ENCODE data around the gene LONP1. TPM values are rescaled to one million over a fixed set of nuclear protein-coding genes. Genes with fewer than 3 reads are reported as not detected.

LONP1 gene
- total and polyA plus RNA-seq, 9 donors = 25.5 to 77.2 (median 51.4) TPM

- 1% methylated on average over 31 to 59 of the region's 59 CpGs for WGBS, 3 donors
- intact Hi-C loops (cut with DNase I) = loop anchor here in 1 of 4 donors (10.0 kb wide), 1 partner anchor 62 kb away; the partner anchor contains the start of genes SAFB and SAFB2
- Histone ChIP-seq H3K9me3 (no peaks in the 10 kb centered on the region), H3K36me3 (no peaks in the 10 kb centered on the region), H3K4me3 (peak overlapping the region; percentile 65), H3K4me1 (ENCODE audit: insufficient read depth) (peaks cover 11% of the 10 kb centered on the region), H3K27ac (peak overlapping the region; percentile 35 to 81), H3K27me3 (no peaks in the 10 kb centered on the region)
- peak; percentile 96 to 99 (median 98) for DNase-seq
- TF ChIP-seq EP300 (IDR thresholded peaks at IDR 0.05) (no peak), POLR2A (IDR thresholded peaks at IDR 0.05) (peak; percentile 19), CTCF (IDR thresholded peaks at IDR 0.05) (peak; percentile 77 to 85 (median 84))
Observed at GRCh38 chr19:5686647-5687359, 33.1 kb downstream of the LONP1 start.

- TF ChIP-seq POLR2A (IDR thresholded peaks at IDR 0.05) (no peak), EP300 (IDR thresholded peaks at IDR 0.05) (no peak), CTCF (IDR thresholded peaks at IDR 0.05) (no peak)
- Histone ChIP-seq H3K9me3 (no peaks in the 10 kb centered on the region), H3K27ac (peak overlapping the region; percentile 30 to 81), H3K4me3 (peak overlapping the region; percentile 65), H3K36me3 (no peaks in the 10 kb centered on the region), H3K4me1 (ENCODE audit: insufficient read depth) (peaks cover 12% of the 10 kb centered on the region), H3K27me3 (no peaks in the 10 kb centered on the region)
- intact Hi-C loops (cut with DNase I) = loop anchor here in 1 of 4 donors (10.0 kb wide), 1 partner anchor 61 kb away; the partner anchor contains the start of genes SAFB and SAFB2
- WGBS, 3 donors = 21 to 38% (median 31%) methylated on average over 16 of the region's 16 CpGs
- DNase-seq = no peak
Observed at GRCh38 chr19:5686326-5686646, 33.7 kb downstream of the LONP1 start.

GRCh38 chr19:5684694-5685430, 35.1 kb downstream of the LONP1 start:
- intact Hi-C loops (cut with DNase I) = loop anchor here in 1 of 4 donors (10.0 kb wide), 1 partner anchor 60 kb away; the partner anchor contains the start of genes SAFB and SAFB2
- 84 to 86% (median 85%) methylated on average over 22 of the region's 22 CpGs for WGBS, 3 donors
- DNase-seq = peak in 3 of 5 donors; percentile 13 to 47 (median 35)
- Histone ChIP-seq H3K27me3 (no peaks in the 10 kb centered on the region), H3K4me3 (no peak overlapping the region), H3K36me3 (no peaks in the 10 kb centered on the region), H3K9me3 (no peaks in the 10 kb centered on the region), H3K4me1 (ENCODE audit: insufficient read depth) (peaks cover 15% of the 10 kb centered on the region), H3K27ac (no peak overlapping the region)
- TF ChIP-seq CTCF (IDR thresholded peaks at IDR 0.05) = no peak
- no peak for TF ChIP-seq POLR2A (IDR thresholded peaks at IDR 0.05)
- no peak for TF ChIP-seq EP300 (IDR thresholded peaks at IDR 0.05)

- no peaks in the 10 kb centered on the region for H3K36me3 ChIP-seq
Observed at GRCh38 chr19:5683177-5683886, 36.6 kb downstream of the LONP1 start.

More at GRCh38 chr19:5683177-5683886, 36.6 kb downstream of the LONP1 start:
- H3K4me1 ChIP-seq (ENCODE audit: insufficient read depth) = peaks cover 21% of the 10 kb centered on the region
- H3K27me3 ChIP-seq = no peaks in the 10 kb centered on the region
- WGBS, 3 donors = 92 to 94% (median 92%) methylated on average over 10 of the region's 10 CpGs
- no peak for TF ChIP-seq EP300 (IDR thresholded peaks at IDR 0.05)
- TF ChIP-seq POLR2A (IDR thresholded peaks at IDR 0.05) = no peak
- no peak for TF ChIP-seq CTCF (IDR thresholded peaks at IDR 0.05)
- H3K4me3 ChIP-seq = no peak overlapping the region
- H3K27ac ChIP-seq = no peak overlapping the region
- intact Hi-C loops (cut with DNase I) = loop anchor here in 1 of 4 donors (10.0 kb wide), 1 partner anchor 59 kb away; the partner anchor contains the start of genes SAFB and SAFB2
- DNase-seq = no peak
- no peaks in the 10 kb centered on the region for H3K9me3 ChIP-seq
